AG09309 (cell line): Measurements from ENCODE around the gene KCNK17.

Source experiments
- DNase-seq: peaks from one replicate; pipeline ENCODE4 v3.0.0-alpha.2; 2010; ENCODE audit warnings: low read depth
- H3K4me3 ChIP-seq: 2 replicates; pipeline ENCODE4 v1.5.1; 2011; ENCODE audit warnings: mild to moderate bottlenecking, low read depth, low read length, moderate library complexity; ENCODE audit not compliant: control insufficient read depth
- CTCF ChIP-seq: IDR thresholded peaks from 2 replicates; pipeline ENCODE4 v1.5.1; 2011; ENCODE audit warnings: mild to moderate bottlenecking, low read depth, low read length, inconsistent platforms; ENCODE audit not compliant: insufficient read depth, control insufficient read depth; ENCODE audit errors: missing control alignments

Gene KCNK17

GRCh38 chr6:39313526-39314272 lies 520 bp downstream of the KCNK17 start:
- no peak overlapping the region for H3K4me3 ChIP-seq
- no peak for DNase-seq
- TF ChIP-seq CTCF: no peak

GRCh38 chr6:39312912-39313525 lies 1.2 kb downstream of the KCNK17 start:
- TF ChIP-seq CTCF: no peak
- no peak overlapping the region for H3K4me3 ChIP-seq
- no peak for DNase-seq

DNA sequence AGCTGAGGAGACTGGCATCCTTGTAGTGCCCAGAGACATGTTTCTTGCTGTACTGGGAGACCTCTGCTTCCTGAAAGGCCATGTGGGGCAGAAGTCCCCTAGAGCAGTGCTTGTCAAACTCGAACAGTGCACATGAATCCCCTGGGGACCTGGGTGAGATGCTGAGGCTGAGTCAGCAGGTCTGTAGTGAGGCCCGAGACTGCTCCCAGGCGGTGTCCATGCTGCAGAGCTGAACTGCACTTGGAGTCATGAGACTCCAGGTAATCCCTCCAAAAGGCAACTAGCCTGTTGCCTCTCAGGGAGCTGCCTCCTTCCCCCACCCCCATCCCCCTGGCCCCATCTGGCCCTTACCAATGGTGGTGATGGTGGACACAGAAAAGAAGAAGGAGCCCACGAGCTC lies 3.7 kb downstream of the KCNK17 start:
- DNase-seq: no peak
- TF ChIP-seq CTCF: no peak
- no peak overlapping the region for H3K4me3 ChIP-seq

- TF ChIP-seq CTCF: peak; percentile 93
- peak; percentile 45 for DNase-seq
- no peak overlapping the region for H3K4me3 ChIP-seq
Observed at GRCh38 chr6:39309942-39310531, 4.2 kb downstream of the KCNK17 start.

- no peak for TF ChIP-seq CTCF
- DNase-seq: no peak
- no peak overlapping the region for H3K4me3 ChIP-seq
Observed at GRCh38 chr6:39307462-39307861, 6.8 kb downstream of the KCNK17 start.

- TF ChIP-seq CTCF: no peak
- DNase-seq: no peak
- H3K4me3 ChIP-seq: no peak overlapping the region
Observed at GRCh38 chr6:39304951-39305350, 9.3 kb downstream of the KCNK17 start.
